HL-60/S4 treated with retinoic acid at 250 ng/mL for 4 days and 3 days (cell line): Measurements from ENCODE around the gene EHBP1L1.

Experiments
- in situ Hi-C: fragments of 300-500 bp; cut with MboI; formaldehyde crosslinking; loops from 2 replicates; pipeline ENCODE4 v1.7.0; 2022; ENCODE audit warnings: low sequenced_read_pairs

EHBP1L1 gene

DNA sequence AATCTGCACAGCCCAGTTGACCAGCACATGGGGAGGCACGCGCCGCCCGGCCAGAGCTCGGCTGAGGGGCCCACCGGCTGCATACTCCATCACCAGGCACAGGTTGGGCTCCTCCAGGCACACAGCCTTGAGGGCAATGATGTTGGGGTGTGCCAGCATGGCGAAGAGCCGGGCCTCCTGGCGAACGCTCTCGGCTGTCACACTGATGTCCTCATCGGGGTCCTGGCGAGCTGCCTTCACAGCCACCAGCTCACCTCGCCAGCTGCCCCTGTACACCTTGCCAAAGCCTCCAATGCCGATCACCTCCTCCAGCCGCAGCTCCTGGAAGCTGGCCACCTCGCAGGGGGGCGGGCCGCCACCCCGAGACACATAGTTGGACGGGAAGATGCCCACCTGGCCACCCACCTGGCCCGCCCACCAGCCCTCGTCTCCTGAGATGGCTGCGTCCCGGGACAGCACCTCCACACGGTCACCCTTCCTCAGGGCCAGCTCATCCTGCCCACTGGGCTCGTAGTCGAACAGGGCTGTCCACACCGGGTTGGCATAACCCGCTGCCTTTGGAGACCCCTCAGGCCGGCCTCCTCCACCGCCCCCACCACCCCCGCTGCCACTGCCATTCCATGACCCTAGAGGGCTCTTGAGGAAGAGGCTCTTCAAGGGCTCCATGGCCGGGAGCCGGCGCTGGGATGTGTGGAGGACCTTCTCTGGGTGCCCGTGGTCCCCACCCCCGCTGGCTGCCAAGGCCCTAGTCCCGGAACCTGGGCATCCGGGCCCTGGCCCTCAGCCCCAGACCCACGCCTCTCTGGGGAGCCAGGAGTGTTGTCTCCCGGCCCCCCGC, 37.5 kb downstream of the EHBP1L1 start:
- in situ Hi-C loops, result no loop called here

DNA sequence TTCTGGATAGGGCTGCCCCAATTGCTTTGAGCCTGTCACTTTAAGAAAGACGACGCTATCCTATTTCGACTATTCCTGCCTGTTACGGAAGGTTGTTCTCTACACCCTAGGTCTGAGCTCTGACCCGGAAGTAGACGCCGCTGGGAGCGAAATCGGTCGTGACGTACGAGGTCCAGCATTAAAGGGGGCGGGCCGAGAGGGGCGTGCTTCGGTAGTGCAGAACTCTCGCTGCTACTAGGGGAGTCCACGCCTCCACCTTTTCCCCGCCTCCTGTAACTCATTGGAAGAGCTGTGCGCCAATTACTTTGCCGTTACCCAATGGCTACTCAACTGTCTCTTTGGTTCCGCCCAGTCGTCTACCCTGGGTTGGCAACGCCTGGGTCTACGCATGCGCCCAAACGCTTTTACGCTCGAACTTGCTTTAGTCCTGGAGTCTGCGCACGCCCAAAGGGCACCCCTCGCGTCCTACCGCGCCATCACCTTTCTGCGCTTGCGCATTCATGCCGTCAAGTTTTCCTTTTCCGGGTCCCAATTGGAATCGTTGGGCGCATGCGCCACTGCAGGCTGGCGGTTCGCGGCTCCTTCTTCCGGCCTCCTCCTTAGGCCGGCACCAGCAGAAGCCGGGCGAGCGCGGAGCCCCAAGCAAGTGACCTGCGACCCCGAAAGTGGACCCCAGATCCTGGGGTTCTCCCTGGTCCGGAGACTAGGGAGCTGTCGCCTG, 39.5 kb downstream of the EHBP1L1 start, which contains the start of gene PCNX3:
Gene PCNX3 (plus strand): TSS at position 548 of the 721 bp plus-strand sequence. CDS start 536 bp downstream, outside the sequence.
- in situ Hi-C loops, result no loop called here

DNA sequence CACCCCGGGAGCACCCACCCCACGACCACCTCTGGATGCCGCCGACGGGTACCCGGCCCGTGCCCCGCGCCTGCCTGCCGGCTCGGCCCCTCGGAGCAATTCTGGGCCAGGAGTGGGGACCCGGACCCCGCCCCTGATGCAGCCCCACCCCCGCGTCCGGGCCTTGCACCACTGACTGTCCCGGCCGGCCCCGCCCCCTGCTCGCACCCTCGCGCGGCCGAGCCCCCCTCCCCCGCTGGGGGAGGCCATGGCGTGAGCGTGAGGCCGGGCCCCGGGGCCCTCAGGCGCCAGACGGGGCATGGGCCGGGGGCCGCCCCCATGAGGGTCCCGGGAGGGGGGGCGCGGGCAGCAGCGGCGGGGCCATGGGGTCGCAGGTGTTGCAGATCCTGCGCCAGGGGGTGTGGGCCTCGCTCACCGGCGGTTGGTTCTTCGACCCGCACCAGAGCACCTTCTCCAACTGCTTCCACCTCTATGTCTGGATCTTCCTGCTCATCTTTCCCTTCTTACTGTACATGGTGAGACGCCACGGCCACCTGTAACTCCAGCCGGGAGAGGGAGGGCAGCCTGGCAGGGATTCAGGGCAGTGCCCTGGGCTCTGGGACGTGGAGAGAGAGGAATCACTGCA, 40.2 kb downstream of the EHBP1L1 start:
- in situ Hi-C loops, result no loop called here

DNA sequence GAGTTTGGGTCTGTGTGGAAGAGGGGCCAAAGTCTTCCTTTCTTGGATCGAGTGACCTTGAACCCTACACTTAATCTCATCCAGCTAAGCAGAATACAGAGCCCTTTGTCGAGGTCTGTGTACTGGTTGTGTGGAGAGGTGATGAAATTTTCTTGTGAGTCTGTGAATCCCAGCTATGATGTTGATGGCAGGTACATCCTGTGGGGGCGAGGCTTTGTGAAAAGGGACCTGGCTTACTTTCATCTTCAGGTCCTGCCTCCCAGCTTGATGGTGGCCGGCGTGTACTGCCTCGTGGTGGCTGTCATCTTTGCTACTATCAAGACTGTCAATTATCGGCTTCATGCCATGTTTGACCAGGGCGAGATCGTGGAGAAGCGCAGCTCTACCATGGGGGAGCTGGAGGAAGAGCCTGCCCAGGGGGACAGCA, 40.7 kb downstream of the EHBP1L1 start:
- in situ Hi-C loops, result no loop called here

DNA sequence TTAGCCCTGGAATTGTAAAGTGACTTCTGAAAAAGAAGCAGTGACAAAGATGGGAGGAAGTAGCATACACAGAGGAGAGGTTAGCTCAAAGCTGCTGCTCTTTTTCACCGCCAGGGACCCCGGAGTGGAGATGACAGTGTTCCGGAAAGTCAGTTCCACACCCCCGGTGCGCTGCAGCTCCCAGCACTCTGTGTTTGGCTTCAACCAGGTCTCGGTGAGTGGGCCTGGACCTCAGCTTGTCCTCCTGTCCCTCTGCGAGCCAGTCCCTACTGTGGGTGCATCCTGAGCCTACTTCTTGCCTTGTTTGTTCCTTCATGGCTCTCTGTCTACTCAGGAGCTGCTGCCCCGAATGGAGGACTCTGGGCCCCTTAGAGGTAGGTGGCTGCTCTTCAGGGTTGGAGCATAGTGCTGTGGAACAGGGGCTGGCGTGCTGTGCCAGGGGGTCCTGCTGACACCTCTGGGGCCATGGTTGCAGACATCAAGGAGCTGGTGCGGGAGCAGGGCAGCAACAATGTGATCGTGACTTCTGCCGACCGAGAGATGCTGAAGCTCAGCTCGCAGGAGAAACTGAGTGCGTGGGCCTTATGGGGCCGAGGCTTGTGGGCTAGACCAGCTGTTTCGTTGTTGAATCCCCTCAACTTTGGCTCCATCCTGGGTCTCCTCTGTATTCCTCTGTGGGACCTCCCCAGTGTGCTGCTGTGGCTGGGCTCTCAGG, 41.4 kb downstream of the EHBP1L1 start:
- in situ Hi-C loops, result no loop called here

DNA sequence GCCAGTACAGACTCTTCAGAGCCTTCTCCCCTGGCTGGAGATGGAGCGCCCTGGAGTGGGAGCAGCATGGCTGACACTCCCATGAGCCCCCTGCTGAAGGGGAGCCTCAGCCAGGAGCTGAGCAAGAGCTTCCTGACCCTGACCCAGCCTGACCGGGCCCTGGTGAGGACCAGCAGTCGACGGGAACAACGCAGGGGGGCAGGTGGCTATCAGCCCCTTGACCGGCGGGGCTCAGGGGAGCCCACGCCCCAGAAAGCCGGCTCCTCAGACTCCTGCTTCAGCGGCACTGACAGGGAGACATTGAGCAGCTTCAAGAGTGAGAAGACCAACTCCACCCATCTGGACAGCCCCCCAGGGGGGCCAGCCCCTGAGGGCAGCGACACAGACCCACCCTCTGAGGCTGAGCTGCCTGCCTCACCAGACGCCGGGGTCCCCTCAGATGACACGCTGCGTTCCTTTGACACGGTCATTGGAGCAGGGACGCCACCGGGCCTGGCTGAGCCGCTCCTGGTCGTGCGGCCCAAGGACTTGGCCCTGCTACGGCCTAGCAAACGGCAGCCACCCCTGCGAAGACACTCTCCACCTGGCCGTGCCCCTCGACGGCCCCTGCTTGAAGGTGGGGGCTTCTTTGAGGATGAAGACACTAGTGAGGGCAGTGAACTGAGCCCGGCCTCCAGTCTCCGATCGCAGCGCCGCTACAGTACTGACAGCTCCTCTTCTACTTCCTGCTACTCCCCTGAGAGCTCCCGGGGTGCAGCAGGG, 42.3 kb downstream of the EHBP1L1 start:
- in situ Hi-C loops, result no loop called here

DNA sequence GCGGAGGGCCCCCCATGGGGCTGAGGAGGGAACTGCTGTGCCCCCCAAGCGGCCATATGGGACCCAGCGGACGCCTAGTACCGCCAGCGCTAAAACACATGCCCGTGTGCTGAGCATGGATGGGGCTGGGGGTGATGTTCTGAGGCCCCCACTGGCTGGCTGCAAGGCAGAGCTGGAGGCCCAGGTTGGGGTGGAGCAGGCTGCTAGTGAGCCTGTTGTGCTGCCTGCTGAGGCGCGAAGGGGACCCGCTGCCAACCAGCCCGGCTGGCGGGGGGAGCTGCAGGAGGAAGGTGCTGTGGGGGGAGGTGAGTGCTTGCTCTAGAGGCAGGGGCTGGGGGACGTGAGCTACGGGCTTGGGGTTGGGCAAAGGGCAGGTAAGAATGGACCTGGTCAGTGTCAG, 42.9 kb downstream of the EHBP1L1 start:
- in situ Hi-C loops, result no loop called here

DNA sequence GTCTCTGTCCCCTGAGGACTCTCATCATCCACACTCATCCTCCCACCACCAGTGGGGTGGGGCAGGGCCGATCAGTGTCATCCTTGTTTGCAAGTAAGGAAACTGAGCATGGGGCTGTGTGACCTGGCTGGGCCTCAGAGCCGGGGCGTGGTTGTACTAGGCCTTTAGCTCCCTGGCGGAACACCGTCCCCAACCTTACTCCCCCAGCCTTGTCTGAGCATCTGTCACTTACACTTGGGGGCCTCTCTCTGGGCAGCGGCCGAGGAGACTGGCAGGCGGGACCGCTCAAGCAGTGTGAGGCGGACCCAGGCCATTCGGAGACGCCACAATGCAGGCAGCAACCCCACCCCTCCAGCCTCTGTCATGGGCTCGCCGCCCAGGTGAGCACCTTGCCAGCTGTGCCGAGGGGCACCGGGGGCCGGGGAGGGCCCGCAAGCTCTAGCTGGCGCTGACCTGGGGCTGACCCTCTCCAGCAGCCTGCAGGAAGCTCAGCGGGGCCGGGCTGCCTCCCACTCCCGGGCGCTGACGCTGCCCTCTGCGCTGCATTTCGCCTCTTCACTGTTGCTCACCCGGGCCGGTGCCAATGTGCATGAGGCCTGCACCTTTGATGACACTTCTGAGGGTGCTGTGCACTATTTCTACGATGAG, 43.6 kb downstream of the EHBP1L1 start:
- in situ Hi-C loops, result no loop called here

DNA sequence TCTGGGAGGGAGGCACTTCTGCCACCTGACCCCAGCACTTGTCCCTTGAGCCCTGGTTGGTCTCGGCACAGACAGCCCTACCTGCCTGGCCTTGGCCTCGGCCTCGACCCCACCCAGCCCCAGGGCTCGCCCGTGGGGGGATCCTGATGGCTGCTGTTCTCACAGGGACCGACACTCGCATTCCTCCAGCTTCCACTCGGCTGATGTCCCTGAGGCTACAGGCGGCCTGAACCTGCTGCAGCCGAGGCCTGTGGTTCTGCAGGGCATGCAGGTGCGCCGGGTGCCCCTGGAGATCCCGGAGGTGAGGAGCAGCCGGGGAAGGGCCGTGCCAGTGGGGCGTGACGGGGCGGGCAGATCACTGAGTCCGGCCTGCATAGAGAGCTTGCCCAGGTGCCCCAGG, 44.8 kb downstream of the EHBP1L1 start:
- in situ Hi-C loops, result no loop called here

DNA sequence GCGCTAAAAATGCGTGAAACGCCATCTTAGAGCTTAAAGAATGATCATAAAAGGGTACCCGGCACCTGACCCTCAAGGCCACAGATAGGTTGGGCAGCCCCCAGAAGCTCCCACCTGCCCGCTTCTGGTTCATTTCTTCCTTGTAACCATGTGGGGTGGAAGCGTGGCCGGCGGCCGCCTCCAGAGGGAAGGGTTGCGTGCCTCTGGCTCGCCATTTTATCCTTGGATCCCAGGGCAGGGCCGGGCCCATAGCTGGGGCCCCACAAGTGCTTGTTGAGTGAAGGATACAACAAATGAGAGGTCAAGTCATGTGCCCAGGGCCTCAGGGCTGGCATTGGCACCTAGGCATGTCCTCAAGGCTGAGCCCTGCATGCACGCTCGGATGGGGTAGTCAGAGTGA, 45.6 kb downstream of the EHBP1L1 start:
- in situ Hi-C loops, result no loop called here

DNA sequence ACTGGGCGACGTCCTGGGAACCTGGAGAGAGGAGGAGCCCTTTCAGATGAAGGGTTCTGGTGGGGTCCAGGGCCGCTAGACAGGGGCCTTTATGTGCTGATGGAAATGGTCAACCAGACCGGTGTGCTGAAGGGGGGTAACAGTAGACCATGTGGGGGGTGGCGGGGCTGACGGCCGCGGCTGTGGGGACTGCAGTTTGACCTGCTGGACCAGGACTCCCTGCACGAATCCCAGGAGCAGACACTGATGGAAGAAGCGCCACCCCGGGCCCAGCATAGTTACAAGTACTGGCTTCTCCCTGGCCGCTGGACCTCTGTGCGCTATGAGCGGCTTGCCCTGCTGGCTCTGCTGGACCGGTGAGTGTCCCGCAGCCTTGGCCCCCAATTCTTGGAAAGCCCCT, 46.2 kb downstream of the EHBP1L1 start:
- in situ Hi-C loops, result no loop called here

DNA sequence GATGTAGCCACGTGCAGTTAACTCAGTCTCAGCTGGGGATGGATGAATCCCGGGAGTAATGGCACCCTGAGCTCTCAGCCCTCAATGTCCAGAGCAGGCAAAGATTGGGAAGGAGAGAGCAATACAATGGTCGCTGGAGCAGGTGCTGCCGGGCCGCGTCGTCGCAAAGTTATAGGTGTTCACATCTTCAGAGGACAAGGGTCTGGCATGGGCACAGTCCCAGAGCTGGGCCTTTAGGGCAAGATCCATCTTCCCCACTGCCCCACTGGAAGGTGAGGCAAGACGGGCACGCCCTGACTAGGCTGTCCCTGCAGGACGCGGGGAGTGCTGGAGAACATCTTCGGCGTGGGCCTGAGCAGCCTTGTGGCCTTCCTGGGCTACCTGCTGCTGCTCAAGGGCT, 47.3 kb downstream of the EHBP1L1 start:
- in situ Hi-C loops, result no loop called here

DNA sequence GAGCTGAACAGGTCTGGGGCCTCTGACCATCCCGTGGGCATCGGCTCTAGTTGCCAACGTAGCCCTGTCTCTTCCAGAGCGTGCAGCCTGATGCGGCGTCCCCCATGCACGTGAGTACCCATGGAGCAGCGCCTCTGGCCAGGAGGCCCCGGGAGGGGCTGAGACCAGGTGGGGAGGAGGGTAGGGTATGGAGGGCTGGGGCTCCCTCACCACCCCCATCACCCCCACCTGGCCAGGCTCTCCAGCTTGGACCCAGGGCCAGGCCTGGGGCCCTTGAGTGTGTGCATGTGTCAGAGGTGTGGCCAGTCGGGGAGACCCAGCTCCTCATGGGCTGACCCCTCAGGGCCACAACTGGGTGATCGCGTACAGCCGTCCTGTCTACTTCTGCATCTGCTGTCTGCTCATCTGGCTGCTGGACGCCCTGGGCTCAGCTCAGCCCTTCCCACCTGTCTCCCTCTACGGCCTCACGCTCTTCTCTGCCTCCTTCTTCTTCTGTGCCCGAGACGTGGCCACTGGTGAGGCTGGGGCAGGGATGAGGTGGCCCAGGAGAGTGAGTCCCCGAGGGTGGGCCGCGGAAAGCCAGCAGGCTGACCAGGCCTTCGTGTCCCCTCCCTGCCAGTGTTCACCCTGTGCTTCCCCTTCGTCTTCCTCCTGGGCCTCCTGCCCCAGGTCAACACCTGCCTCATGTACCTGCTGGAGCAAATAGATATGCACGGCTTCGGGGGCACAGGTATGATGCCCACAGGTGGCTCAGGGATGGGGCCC, 48.2 kb downstream of the EHBP1L1 start:
- in situ Hi-C loops, result no loop called here

DNA sequence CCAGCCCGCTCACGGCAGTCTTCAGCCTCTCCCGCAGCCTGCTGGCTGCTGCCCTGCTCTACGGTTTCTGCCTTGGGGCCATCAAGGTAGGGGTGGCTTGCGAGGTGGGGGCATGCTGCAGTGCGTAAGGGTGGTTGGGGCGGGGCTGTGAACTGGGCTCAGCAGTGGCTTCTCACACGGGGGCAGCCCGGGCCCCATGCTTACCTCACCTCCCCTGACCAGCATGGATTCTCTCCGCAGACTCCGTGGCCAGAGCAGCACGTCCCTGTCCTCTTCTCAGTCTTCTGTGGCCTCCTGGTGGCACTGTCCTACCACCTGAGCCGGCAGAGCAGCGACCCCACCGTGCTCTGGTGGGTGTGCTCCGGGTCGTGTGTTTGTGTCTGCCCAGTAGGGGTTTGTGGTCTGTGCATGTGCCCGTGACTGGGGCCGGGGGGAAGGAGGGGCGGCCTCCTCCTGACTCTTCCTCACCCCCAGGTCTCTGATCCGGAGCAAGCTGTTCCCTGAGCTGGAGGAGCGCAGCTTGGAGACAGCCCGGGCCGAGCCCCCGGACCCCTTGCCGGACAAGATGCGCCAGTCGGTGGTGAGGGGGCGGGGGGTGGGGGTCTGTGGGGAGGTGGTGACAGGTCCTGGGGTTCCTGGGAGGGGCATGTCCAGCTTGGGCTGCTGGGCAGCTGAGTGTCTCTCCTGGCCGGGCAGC, 49.2 kb downstream of the EHBP1L1 start:
- in situ Hi-C loops, result no loop called here

DNA sequence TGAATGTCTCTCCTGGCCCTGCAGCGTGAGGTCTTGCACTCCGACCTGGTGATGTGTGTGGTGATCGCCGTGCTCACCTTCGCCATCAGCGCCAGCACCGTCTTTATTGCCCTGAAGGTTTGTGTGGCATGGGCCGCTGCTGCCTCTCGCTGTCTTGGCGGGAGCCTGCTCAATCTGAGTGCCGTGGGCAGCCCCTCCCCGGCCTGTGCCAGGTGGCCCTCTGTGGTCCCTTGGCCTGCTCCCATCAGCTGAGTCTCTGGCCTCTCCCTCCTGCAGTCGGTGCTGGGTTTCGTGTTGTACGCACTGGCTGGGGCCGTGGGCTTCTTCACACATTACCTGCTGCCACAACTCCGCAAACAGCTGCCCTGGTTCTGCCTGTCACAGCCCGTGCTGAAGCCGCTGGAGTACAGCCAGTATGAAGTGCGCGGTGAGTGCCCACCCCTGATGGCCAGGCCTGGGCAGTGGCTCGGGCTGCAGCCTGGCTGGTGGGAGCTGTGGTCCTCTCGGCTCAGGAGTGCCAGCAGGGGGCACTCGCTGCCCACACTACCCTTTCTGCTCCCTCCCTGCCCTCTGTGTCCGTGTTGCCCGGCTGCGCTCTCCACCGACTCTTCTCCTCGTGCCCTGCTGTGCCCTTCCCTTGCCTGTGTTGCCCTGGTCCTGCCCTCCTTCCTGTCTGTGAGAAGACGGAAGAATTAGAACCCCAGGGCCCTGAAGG, 49.9 kb downstream of the EHBP1L1 start:
- in situ Hi-C loops, result no loop called here

DNA sequence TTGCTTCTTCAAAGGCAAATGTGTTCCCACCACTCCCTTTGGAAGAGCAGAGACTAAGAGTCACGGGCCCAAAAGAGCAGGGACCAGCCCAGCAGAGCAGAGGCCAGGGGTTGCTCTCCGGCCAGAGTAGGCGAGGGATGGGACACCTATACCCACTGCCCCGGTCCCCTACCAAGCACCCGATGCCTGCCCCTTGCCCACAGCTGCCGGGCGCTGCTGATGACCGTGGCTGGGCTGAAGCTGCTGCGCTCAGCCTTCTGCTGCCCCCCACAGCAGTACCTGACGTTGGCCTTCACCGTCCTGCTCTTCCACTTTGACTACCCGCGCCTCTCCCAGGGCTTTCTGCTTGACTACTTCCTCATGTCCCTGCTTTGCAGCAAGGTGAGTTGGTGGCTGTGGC, 51.3 kb downstream of the EHBP1L1 start:
- in situ Hi-C loops, result no loop called here

DNA sequence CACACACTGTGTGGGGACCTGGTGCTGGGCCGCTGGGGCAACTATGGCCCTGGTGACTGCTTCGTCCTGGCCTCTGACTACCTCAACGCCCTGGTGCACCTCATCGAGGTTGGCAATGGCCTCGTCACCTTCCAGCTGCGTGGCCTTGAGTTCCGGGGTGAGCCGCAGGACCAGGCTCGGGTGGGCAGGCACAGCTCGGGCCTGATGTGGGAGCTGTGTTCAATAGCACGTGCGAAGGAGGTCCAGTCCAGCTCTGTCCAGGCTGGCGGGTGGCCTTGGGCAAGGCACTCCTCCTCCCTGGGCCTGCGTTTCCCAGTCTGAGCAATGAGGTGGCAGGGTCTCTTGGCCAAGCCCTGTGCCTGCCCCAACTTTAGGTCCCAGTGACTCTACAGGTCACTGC, 53.7 kb downstream of the EHBP1L1 start:
- in situ Hi-C loops, result no loop called here

DNA sequence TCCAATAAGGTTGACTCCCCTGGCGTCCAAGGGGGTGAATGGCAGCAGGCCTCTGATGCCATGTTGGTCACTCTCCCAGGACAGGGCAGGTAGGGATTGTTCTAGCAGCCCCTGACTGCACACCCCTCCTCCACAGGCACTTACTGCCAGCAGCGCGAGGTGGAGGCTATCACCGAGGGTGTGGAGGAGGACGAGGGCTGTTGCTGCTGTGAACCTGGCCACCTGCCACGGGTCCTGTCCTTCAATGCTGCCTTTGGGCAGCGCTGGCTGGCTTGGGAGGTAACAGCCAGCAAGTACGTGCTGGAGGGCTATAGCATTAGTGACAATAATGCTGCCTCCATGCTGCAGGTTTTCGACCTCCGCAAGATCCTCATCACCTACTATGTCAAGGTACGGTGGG, 54.4 kb downstream of the EHBP1L1 start:
- in situ Hi-C loops, result no loop called here
